ENCODE data around the gene RNF103.

Gene RNF103

GRCh38 chr2:86566158-86566820 is 57.4 kb downstream of the RNF103 start:
- no peak overlapping the region for H3K4me3 ChIP-seq (ENCODE audit: low read length)
- no peak for TF ChIP-seq ZNF274 (IDR thresholded peaks at IDR 0.05; ENCODE audit: low read depth, low read length)

GRCh38 chr2:86563650-86564061 is 60.0 kb downstream of the RNF103 start:
- no peak for TF ChIP-seq ZNF274 (IDR thresholded peaks at IDR 0.05; ENCODE audit: low read depth, low read length)
- H3K4me3 ChIP-seq (ENCODE audit: low read length): peak overlapping the region; percentile 25; the same call in 1 of the 2 replicates

GRCh38 chr2:86562922-86563649 is 60.6 kb downstream of the RNF103 start, which contains the start of gene CHMP3:
Gene CHMP3, minus strand, starts transcription at chr2:86563443. Its CDS starts 95 bp downstream, at chr2:86563348.
- H3K4me3 ChIP-seq (ENCODE audit: low read length): peak within 1 kb of the TSS; percentile 93
- TF ChIP-seq ZNF274 (IDR thresholded peaks at IDR 0.05; ENCODE audit: low read depth, low read length): no peak

GRCh38 chr2:86562485-86562921 is 61.2 kb downstream of the RNF103 start:
- peak overlapping the region; percentile 93 for H3K4me3 ChIP-seq (ENCODE audit: low read length)
- no peak for TF ChIP-seq ZNF274 (IDR thresholded peaks at IDR 0.05; ENCODE audit: low read depth, low read length)

- no peak overlapping the region for H3K4me3 ChIP-seq (ENCODE audit: low read length)
- TF ChIP-seq ZNF274 (IDR thresholded peaks at IDR 0.05; ENCODE audit: low read depth, low read length): no peak
These were observed 65.8 kb downstream of the RNF103 start for GRCh38 chr2:86557836-86558235.

GRCh38 chr2:86556508-86556907 is 67.2 kb downstream of the RNF103 start:
- TF ChIP-seq ZNF274 (IDR thresholded peaks at IDR 0.05; ENCODE audit: low read depth, low read length): no peak

More at GRCh38 chr2:86556508-86556907, 67.2 kb downstream of the RNF103 start:
- no peak overlapping the region for H3K4me3 ChIP-seq (ENCODE audit: low read length)

Data from GM08714 (cell line).